T-cell (primary cell): ENCODE results near the gene VPS4B. TPM values are rescaled to one million over a fixed set of nuclear protein-coding genes. Genes with fewer than 3 reads are reported as not detected.

Experiments
- ATAC-seq, 4 experiments: fragments of 200-7000 bp in 3 of 4; fragments of 150-1000 bp in 1 of 4; cut with Tn5 transposase; replicated peaks in 1 of 4; 1 replicate in 3 of 4; 2 replicates in 1 of 4; pipeline ENCODE4 v1.10.0; 2021; ENCODE audit warnings: moderate library complexity in 3 of 4, mild to moderate bottlenecking in 2 of 4, moderate number of reproducible peaks in 1 of 4
- CTCF ChIA-PET, 2 donors: fragments of 300-600 bp; sonication (Branson Sonifier 250); formaldehyde crosslinking; loops; one replicate each; lab custom pipeline; 2022; ENCODE audit warnings: antibody characterized with exemption in 2 of 2; lab: Charles Lee
- POLR2A ChIA-PET, 2 donors: fragments of 300-600 bp; sonication (Branson Sonifier 250); formaldehyde crosslinking; loops; one replicate each; lab custom pipeline; 2022; ENCODE audit warnings: antibody characterized with exemption in 2 of 2; lab: Charles Lee
- DNase-seq, 35 experiments: peaks; one replicate each; pipeline versions ENCODE4 v3.0.0 to v3.0.0-alpha.2; 2013 to 2023
- H3K27ac ChIP-seq: one replicate; pipeline ENCODE4 v1.5.1; 2013; ENCODE audit warnings: low read length
- H3K27me3 ChIP-seq, 2 experiments: replicated peaks in 1 of 2; 1 replicate in 1 of 2; 2 replicates in 1 of 2; pipeline versions ENCODE4 v1.6.1 to v1.7.0; 2013; ENCODE audit warnings: low read length in 1 of 2, mixed read lengths in 1 of 2; ENCODE audit not compliant: control insufficient read depth in 2 of 2, insufficient read depth in 2 of 2; ENCODE audit errors: extremely low read depth in 1 of 2
- H3K36me3 ChIP-seq, 2 donors: 1 replicate in 1 of 2; 2 replicates in 1 of 2; pipeline versions ENCODE4 v1.6.1 to v1.7.0; 2013; ENCODE audit warnings: low read length in 1 of 2; ENCODE audit not compliant: control insufficient read depth in 2 of 2, insufficient read depth in 1 of 2; ENCODE audit errors: extremely low read depth in 1 of 2
- H3K4me1 ChIP-seq, 2 experiments: 1 replicate in 1 of 2; 2 replicates in 1 of 2; pipeline versions ENCODE4 v1.6.1 to v1.7.0; 2013; ENCODE audit warnings: low read length in 2 of 2, mixed read lengths in 1 of 2; ENCODE audit not compliant: insufficient read depth in 2 of 2, control insufficient read depth in 1 of 2; ENCODE audit errors: extremely low read depth in 1 of 2
- H3K4me3 ChIP-seq, 2 donors: 1 replicate in 1 of 2; 2 replicates in 1 of 2; pipeline versions ENCODE4 v1.5.1 to v1.7.0; 2013; ENCODE audit warnings: mild to moderate bottlenecking in 2 of 2, low read length in 1 of 2, moderate library complexity in 1 of 2; ENCODE audit not compliant: control insufficient read depth in 1 of 2; ENCODE audit errors: extremely low read depth in 1 of 2
- H3K9me3 ChIP-seq: 2 replicates; pipeline ENCODE4 v1.7.0; 2013
- H3K27ac Mint-ChIP-seq, 2 donors: one replicate each; pipeline ENCODE4 v1.8.0; 2020 to 2021; ENCODE audit warnings: mild to moderate bottlenecking in 2 of 2, mixed read lengths in 2 of 2
- H3K27me3 Mint-ChIP-seq, 2 donors: one replicate each; pipeline ENCODE4 v1.8.0; 2021 to 2022; ENCODE audit warnings: mixed read lengths in 2 of 2
- H3K36me3 Mint-ChIP-seq: one replicate; pipeline ENCODE4 v1.8.0; 2021; ENCODE audit warnings: mixed read lengths
- H3K4me1 Mint-ChIP-seq, 3 donors: one replicate each; pipeline ENCODE4 v1.8.0; 2020 to 2022; ENCODE audit warnings: mixed read lengths in 3 of 3, mild to moderate bottlenecking in 1 of 3
- H3K4me3 Mint-ChIP-seq, 3 donors: one replicate each; pipeline ENCODE4 v1.8.0; 2020 to 2022; ENCODE audit warnings: mild to moderate bottlenecking in 3 of 3, mixed read lengths in 3 of 3, moderate library complexity in 3 of 3
- H3K9me3 Mint-ChIP-seq, 3 donors: one replicate each; pipeline ENCODE4 v1.8.0; 2020 to 2022; ENCODE audit warnings: mixed read lengths in 3 of 3
- WGBS: methylation state at CpG from one replicate; pipeline ENCODE4 v1.1.5; 2013; ENCODE audit warnings: missing lambda C conversion rate; ENCODE audit not compliant: insufficient coverage; 5-methylcytosine and 5-hydroxymethylcytosine counted together
- total RNA-seq, 35 experiments: library from RNA in 6 of 35; stranded (reverse) in 6 of 35; fragments of 120-200 nt in 1 of 35; gene quantifications; one replicate each; pipeline versions ENCODE4 v1.2.1 to v1.2.4 and lab custom pipeline; 2013 to 2026

Gene VPS4B
- total RNA-seq, 5 donors from 2014 or later (not counting 1 experiment from before 2014, with no cell fraction given) = 64.2 to 88.7 (median 77.6) TPM

DNA sequence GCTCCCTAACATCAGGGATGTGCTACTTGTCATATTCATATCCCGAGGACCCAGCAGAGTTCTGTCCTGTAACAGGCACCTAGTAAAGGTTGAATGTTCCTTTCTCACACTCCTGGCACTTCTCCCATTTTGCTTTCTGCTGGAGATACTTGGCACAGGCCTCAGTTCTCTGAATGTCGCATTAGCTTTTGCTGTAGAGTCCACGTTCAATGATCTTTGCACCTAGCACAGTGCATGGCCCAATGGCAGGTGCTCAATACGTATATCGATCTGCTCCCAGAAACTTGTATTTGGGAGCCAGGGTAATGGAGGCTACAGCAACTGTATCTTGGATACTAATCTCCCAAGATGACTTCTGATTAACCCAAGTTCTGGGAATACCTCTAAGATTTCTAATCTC is 24.8 kb upstream of the VPS4B start:
- Mint-ChIP-seq H3K9me3 (no peaks in the 10 kb centered on the region), H3K27ac (no peak overlapping the region), H3K4me3 (no peak overlapping the region), H3K4me1 (no peaks in the 10 kb centered on the region), H3K36me3 (no peaks in the 10 kb centered on the region), H3K27me3 (no peaks in the 10 kb centered on the region)
- no peak for ATAC-seq
- ChIA-PET POLR2A (no interaction called here), CTCF (interaction anchor here in 1 of 2 donors (1.2 kb wide), 1 partner anchor 10 kb away, joined by 4 read pairs; no protein-coding TSS in a partner anchor)
- peaks cover 0 to 3% of the 10 kb centered on the region in 2 experiments for H3K27me3 ChIP-seq
- H3K4me3 ChIP-seq = no peak overlapping the region
- H3K9me3 ChIP-seq = no peaks in the 10 kb centered on the region
- no peak for DNase-seq
- H3K4me1 ChIP-seq = no peaks in the 10 kb centered on the region
- WGBS = no CpG with 5 or more reads among the region's 5 CpGs
- H3K36me3 ChIP-seq = no peaks in the 10 kb centered on the region
- H3K27ac ChIP-seq = no peak overlapping the region

DNA sequence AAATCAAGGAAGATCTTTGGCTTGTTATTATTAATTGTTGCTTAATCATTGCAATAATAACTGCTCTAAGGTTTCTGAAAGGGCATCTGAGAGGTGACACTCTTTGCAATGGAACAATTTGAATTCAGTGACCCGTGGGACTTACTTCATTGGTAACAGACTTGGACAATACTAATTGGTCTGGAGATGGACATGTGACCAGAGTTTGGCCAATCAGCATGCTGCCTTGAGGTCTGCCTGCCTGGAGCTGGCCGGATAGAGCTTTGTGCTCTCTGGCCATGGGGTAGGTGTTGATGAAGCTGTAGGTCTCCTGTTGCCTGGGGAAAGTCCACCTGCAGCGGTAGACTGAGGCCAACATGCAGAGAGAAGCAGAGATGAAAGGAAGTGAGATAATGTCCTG is 24.0 kb upstream of the VPS4B start:
- Histone ChIP-seq H3K27me3 (peaks cover 0 to 3% of the 10 kb centered on the region in 2 experiments), H3K9me3 (no peaks in the 10 kb centered on the region), H3K27ac (no peak overlapping the region), H3K4me3 (no peak overlapping the region), H3K4me1 (no peaks in the 10 kb centered on the region), H3K36me3 (no peaks in the 10 kb centered on the region)
- H3K27ac Mint-ChIP-seq = no peak overlapping the region
- no peaks in the 10 kb centered on the region for H3K27me3 Mint-ChIP-seq
- WGBS = 84% methylated on average over 2 of the region's 3 CpGs
- no peak overlapping the region for H3K4me3 Mint-ChIP-seq
- H3K36me3 Mint-ChIP-seq = no peaks in the 10 kb centered on the region
- ChIA-PET CTCF (interaction anchor here (0.6 to 1.2 kb wide), 2 partner anchors 10 to 430 kb away, joined by 4 read pairs; no protein-coding TSS in a partner anchor), POLR2A (no interaction called here)
- no peaks in the 10 kb centered on the region for H3K9me3 Mint-ChIP-seq
- ATAC-seq = no peak
- H3K4me1 Mint-ChIP-seq = no peaks in the 10 kb centered on the region
- no peak for DNase-seq

DNA sequence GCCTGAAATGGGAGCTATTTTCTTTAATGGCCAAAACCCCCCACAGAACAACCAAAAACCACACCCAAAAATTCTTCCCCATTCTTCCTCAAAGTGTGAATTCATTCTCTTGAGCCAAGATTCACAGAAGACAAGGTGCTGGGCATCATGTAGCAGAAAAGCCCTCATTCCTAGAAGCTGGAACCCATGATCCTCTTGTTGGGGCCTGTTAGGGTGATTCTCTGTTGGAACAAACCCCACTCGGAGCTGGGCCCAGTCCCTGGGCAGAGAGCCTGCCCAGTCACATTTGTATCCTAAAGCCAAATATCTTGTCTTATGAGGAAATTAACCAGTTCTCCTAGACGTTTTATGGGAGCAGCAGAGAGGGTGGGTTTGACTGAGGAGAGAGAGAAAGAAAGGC is 22.8 kb upstream of the VPS4B start:
- Mint-ChIP-seq H3K36me3 (no peaks in the 10 kb centered on the region), H3K4me1 (no peaks in the 10 kb centered on the region), H3K27ac (no peak overlapping the region), H3K27me3 (no peaks in the 10 kb centered on the region), H3K9me3 (no peaks in the 10 kb centered on the region), H3K4me3 (no peak overlapping the region)
- Histone ChIP-seq H3K36me3 (no peaks in the 10 kb centered on the region), H3K27ac (no peak overlapping the region), H3K9me3 (no peaks in the 10 kb centered on the region), H3K4me1 (no peaks in the 10 kb centered on the region), H3K4me3 (no peak overlapping the region), H3K27me3 (peaks cover 0 to 3% of the 10 kb centered on the region in 2 experiments)
- no CpG with 5 or more reads among the region's 2 CpGs for WGBS
- ATAC-seq = no peak
- POLR2A ChIA-PET = no interaction called here
- no peak for DNase-seq
- CTCF ChIA-PET = no interaction called here

DNA sequence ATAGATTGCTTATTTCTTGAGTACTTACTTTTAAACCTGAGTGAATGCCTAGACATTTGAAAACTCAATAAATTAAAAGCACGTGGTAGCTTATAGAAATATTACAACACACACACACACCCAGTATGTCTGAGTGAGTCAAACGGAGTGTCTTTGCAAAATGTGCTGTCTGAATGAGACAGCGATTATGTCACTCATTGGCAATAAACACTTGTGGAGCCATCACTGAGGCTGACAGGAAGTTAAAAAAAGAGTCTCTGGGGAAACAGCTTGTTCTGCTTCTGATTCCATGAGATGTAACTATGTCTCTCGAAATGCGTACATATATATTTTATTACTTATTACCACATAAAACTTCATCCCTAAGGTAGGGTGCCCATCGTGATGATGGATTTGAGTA is 22.3 kb upstream of the VPS4B start:
- H3K9me3 Mint-ChIP-seq = no peaks in the 10 kb centered on the region
- no peaks in the 10 kb centered on the region for H3K4me1 Mint-ChIP-seq
- Histone ChIP-seq H3K4me1 (no peaks in the 10 kb centered on the region), H3K9me3 (no peaks in the 10 kb centered on the region), H3K27ac (no peak overlapping the region), H3K27me3 (peaks cover 0 to 3% of the 10 kb centered on the region in 2 experiments), H3K36me3 (no peaks in the 10 kb centered on the region), H3K4me3 (no peak overlapping the region)
- H3K27me3 Mint-ChIP-seq = no peaks in the 10 kb centered on the region
- no peak overlapping the region for H3K4me3 Mint-ChIP-seq
- ChIA-PET POLR2A (no interaction called here), CTCF (interaction anchor here in 1 of 2 donors (0.7 kb wide), 2 partner anchors 303 to 1315 kb away, joined by 3 to 4 read pairs; no protein-coding TSS in a partner anchor)
- no CpG with 5 or more reads among the region's 6 CpGs for WGBS
- DNase-seq (peak in 1 of 35 experiments; percentile 3), ATAC-seq (no peak)
- H3K36me3 Mint-ChIP-seq = no peaks in the 10 kb centered on the region
- no peak overlapping the region for H3K27ac Mint-ChIP-seq

DNA sequence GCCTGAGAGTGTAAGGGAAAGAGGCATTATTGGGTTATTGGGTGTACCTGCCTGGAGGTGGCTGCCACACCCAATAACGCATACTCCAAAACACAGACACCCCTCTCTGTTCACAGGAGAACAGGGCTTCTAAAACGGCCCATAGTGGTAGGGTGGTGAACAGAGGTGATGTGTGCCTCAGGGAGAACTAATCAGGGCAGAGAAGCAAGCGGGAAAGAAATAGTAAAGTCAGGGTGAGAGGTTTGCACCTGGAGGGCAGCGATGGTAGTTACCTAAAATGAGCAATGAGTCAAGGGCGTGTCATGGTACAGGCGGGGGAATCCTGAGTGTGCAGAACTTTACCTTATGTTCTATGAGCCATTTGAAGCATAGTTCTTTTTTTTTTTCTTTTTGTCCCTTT is 21.6 kb upstream of the VPS4B start:
- WGBS = 93% methylated on average over 4 of the region's 6 CpGs
- ATAC-seq (no peak), DNase-seq (no peak)
- Histone ChIP-seq H3K27ac (no peak overlapping the region), H3K4me1 (no peaks in the 10 kb centered on the region), H3K36me3 (no peaks in the 10 kb centered on the region), H3K4me3 (no peak overlapping the region), H3K27me3 (no peaks in the 10 kb centered on the region), H3K9me3 (no peaks in the 10 kb centered on the region)
- H3K36me3 Mint-ChIP-seq = no peaks in the 10 kb centered on the region
- H3K27me3 Mint-ChIP-seq = no peaks in the 10 kb centered on the region
- no peaks in the 10 kb centered on the region for H3K9me3 Mint-ChIP-seq
- ChIA-PET CTCF (interaction anchor here in 1 of 2 donors (0.7 kb wide), 2 partner anchors 303 to 1314 kb away, joined by 3 to 4 read pairs; no protein-coding TSS in a partner anchor), POLR2A (no interaction called here)
- H3K4me3 Mint-ChIP-seq = no peak overlapping the region
- H3K27ac Mint-ChIP-seq = no peak overlapping the region
- H3K4me1 Mint-ChIP-seq = peaks cover 0 to 4% (median 4%) of the 10 kb centered on the region in 3 donors

DNA sequence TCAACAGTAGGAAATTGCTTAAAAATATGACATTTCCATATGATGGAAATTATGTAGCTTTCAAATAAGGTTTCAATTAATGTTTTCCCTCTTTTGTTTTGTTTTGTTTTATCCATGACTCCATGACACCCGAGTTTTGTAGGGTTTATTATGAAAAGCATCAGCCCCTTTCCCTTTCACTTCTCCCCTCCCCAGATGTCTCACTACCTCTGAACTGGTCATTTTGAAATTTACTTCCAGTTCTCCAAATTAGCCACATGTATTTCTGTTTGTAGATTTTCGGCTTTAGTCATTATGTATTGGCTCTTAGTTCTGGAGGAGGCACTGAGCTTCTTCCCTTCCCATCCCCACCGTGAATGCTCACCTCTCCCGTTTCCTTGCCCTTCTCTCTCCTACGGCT is 18.6 kb upstream of the VPS4B start:
- H3K4me3 Mint-ChIP-seq = no peak overlapping the region
- 70% methylated on average over 2 of the region's 5 CpGs for WGBS
- ATAC-seq = no peak

More for the DNA sequence above, 18.6 kb upstream of the VPS4B start:
- no peak for DNase-seq
- Mint-ChIP-seq H3K36me3 (no peaks in the 10 kb centered on the region), H3K27ac (no peak overlapping the region), H3K9me3 (no peaks in the 10 kb centered on the region), H3K4me1 (peaks cover 0 to 4% (median 4%) of the 10 kb centered on the region in 3 donors), H3K27me3 (peaks cover 7% of the 10 kb centered on the region in 2 donors)
- Histone ChIP-seq H3K27ac (no peak overlapping the region), H3K4me1 (no peaks in the 10 kb centered on the region), H3K27me3 (peaks cover 0 to 9% of the 10 kb centered on the region in 2 experiments), H3K4me3 (no peak overlapping the region), H3K36me3 (no peaks in the 10 kb centered on the region), H3K9me3 (no peaks in the 10 kb centered on the region)
- POLR2A ChIA-PET = no interaction called here
- CTCF ChIA-PET = interaction anchor here (0.7 to 5.4 kb wide), 8 partner anchors 34 to 475 kb away, joined by 3 to 53 read pairs (median 4); no protein-coding TSS in a partner anchor
